ENCODE measurements around the gene TMEM30B.

Gene TMEM30B

DNA sequence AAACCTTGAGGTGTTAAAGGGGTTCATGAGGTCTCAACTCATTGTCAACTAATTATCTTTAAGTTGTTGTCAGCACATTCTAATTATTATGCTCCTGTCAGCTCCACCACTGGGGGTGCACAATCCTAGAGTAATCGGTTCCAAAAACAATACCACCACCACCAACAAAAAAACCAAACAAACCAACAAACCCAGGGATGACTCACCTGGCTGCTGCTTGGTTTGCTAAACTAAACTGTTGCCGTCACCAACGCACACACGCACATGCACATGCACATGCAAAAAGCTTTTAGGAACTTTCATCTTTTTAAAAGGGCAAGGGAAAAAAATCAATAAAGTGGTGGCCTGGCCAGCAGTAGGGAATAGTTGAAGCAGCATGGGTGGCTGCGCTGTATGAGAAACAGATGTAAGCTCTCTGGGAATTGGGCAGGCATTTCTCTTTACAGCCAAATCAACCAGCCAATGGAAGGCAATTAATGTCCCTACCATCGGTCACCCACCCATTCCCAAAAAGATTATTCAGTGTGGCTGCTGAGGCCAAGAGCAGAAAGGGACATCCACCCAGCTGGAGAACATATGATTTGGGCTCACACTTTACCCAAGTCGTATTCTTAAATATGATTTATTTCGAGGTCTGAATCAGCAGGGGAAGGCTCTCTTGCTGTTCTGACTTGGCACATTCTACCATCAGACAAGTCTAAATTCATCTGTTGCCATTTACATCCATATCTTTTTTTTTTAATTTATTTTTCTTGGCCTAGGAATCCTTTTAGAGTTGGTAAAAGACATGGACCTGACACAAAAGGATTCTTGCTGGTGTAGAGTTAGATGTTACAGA lies 20.0 kb downstream of the TMEM30B start (continued):
- TF ChIP-seq ZNF211 (tag by site-specific recombination; IDR thresholded peaks at IDR 0.05; ENCODE audit: low read depth) (no peak), ZNF416 (tag by site-specific recombination; IDR thresholded peaks at IDR 0.05) (no peak)

DNA sequence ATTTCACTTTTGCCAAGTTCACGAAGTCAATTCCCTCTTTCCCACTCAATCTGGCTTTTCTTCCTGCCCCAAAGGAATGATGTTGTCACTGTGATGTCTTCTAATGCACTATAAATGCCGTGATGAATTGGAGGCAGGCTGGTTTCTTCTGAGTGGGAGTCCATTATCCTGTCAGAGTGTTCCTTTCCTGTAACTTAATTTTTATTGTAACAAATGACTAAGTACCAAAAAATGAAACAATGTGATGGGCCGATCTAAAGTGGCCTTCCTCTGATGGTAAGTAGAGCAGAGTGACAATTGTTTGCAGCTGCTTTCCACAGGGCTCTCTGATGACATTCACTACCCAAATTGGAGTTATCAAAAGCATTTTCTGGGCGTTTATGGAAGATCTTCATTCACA lies 22.2 kb downstream of the TMEM30B start:
- Histone ChIP-seq H3K36me3 (ENCODE audit: control insufficient read depth in 2 of 2, insufficient read depth in 1 of 2, low read length in 2 of 2) (no peaks in the 10 kb centered on the region), H3K4me1 (ENCODE audit: control insufficient read depth, insufficient read depth, low read length) (peaks cover 26% of the 10 kb centered on the region), H3K9me3 (ENCODE audit: control insufficient read depth, insufficient read depth, low read depth, low read length) (no peaks in the 10 kb centered on the region), H3K27ac (ENCODE audit: extremely low read depth, low read depth, low read length) (no peak overlapping the region), H3K4me3 (ENCODE audit: low read depth, low read length) (no peak overlapping the region)
- ChIA-PET POLR2A (no interaction called here), CTCF (interaction anchor here (0.7 to 1.4 kb wide), 2 partner anchors 10 to 27 kb away, joined by 3 read pairs; no protein-coding TSS in a partner anchor)
- TF ChIP-seq ZNF560 (tag by site-specific recombination; IDR thresholded peaks at IDR 0.05; ENCODE audit: borderline replicate concordance) (no peak), ZNF214 (tag by site-specific recombination; IDR thresholded peaks at IDR 0.05; ENCODE audit: borderline replicate concordance) (no peak), ZNF658 (tag by site-specific recombination; IDR thresholded peaks at IDR 0.05) (no peak), ZNF366 (tag by site-specific recombination; conservative IDR thresholded peaks at IDR 0.05) (peak; percentile 37), ZNF292 (tag by site-specific recombination; IDR thresholded peaks at IDR 0.05; ENCODE audit: borderline replicate concordance, low read depth) (no peak), PRDM1 (tag by site-specific recombination; IDR thresholded peaks at IDR 0.05) (0 out of 2 replicates have a peak, but pooled peaks have one; percentile 6), ZFHX2 (tag by site-specific recombination; conservative IDR thresholded peaks at IDR 0.05) (peak; percentile 32), MEIS1 (CRISPR knock-in tag; IDR thresholded peaks at IDR 0.05; ENCODE audit: borderline replicate concordance) (no peak), WT1 (tag by site-specific recombination; IDR thresholded peaks at IDR 0.05) (no peak), ZNF404 (tag by site-specific recombination; IDR thresholded peaks at IDR 0.05) (no peak), MZF1 (tag by site-specific recombination; IDR thresholded peaks at IDR 0.05; ENCODE audit: borderline replicate concordance) (no peak), ZNF138 (tag by site-specific recombination; IDR thresholded peaks at IDR 0.05; ENCODE audit: borderline replicate concordance) (no peak), ZNF391 (tag by site-specific recombination; IDR thresholded peaks at IDR 0.05; ENCODE audit: borderline replicate concordance, low read depth) (no peak), IKZF3 (tag by site-specific recombination; IDR thresholded peaks at IDR 0.05) (no peak), ZNF112 (tag by site-specific recombination; IDR thresholded peaks at IDR 0.05) (no peak), ZNF37A (tag by site-specific recombination; IDR thresholded peaks at IDR 0.05) (no peak), ELK4 (IDR thresholded peaks at IDR 0.05; ENCODE audit: borderline replicate concordance, low read depth, low read length) (no peak)
- TF ChIP-seq, protein P1, sequence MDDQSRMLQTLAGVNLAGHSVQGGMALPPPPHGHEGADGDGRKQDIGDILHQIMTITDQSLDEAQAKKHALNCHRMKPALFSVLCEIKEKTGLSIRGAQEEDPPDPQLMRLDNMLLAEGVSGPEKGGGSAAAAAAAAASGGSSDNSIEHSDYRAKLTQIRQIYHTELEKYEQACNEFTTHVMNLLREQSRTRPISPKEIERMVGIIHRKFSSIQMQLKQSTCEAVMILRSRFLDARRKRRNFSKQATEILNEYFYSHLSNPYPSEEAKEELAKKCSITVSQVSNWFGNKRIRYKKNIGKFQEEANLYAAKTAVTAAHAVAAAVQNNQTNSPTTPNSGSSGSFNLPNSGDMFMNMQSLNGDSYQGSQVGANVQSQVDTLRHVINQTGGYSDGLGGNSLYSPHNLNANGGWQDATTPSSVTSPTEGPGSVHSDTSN (CRISPR knock-in tag; IDR thresholded peaks at IDR 0.05), result no peak
- TF ChIP-seq, protein P2, sequence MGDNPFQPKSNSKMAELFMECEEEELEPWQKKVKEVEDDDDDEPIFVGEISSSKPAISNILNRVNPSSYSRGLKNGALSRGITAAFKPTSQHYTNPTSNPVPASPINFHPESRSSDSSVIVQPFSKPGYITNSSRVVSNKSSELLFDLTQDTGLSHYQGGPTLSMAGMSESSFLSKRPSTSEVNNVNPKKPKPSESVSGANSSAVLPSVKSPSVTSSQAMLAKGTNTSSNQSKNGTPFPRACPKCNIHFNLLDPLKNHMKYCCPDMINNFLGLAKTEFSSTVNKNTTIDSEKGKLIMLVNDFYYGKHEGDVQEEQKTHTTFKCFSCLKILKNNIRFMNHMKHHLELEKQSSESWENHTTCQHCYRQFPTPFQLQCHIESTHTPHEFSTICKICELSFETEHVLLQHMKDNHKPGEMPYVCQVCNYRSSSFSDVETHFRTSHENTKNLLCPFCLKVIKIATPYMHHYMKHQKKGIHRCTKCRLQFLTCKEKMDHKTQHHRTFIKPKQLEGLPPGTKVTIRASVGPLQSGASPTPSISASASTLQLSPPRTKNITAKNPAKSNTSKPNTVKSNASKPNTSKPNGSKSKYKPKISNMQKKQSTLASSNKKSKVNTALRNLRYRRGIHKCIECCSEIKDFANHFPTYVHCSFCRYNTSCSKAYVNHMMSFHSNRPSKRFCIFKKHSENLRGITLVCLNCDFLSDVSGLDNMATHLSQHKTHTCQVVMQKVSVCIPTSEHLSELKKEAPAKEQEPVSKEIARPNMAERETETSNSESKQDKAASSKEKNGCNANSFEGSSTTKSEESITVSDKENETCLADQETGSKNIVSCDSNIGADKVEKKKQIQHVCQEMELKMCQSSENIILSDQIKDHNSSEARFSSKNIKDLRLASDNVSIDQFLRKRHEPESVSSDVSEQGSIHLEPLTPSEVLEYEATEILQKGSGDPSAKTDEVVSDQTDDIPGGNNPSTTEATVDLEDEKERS (tag by site-specific recombination; IDR thresholded peaks at IDR 0.05), result no peak
- TF ChIP-seq, protein P3, sequence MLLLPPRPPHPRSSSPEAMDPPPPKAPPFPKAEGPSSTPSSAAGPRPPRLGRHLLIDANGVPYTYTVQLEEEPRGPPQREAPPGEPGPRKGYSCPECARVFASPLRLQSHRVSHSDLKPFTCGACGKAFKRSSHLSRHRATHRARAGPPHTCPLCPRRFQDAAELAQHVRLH (tag by site-specific recombination; IDR thresholded peaks at IDR 0.05), result no peak
- TF ChIP-seq, protein P4, sequence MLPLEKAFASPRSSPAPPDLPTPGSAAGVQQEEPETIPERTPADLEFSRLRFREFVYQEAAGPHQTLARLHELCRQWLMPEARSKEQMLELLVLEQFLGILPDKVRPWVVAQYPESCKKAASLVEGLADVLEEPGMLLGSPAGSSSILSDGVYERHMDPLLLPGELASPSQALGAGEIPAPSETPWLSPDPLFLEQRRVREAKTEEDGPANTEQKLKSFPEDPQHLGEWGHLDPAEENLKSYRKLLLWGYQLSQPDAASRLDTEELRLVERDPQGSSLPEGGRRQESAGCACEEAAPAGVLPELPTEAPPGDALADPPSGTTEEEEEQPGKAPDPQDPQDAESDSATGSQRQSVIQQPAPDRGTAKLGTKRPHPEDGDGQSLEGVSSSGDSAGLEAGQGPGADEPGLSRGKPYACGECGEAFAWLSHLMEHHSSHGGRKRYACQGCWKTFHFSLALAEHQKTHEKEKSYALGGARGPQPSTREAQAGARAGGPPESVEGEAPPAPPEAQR (tag by site-specific recombination; IDR thresholded peaks at IDR 0.05), result no peak
- TF ChIP-seq, protein P5, sequence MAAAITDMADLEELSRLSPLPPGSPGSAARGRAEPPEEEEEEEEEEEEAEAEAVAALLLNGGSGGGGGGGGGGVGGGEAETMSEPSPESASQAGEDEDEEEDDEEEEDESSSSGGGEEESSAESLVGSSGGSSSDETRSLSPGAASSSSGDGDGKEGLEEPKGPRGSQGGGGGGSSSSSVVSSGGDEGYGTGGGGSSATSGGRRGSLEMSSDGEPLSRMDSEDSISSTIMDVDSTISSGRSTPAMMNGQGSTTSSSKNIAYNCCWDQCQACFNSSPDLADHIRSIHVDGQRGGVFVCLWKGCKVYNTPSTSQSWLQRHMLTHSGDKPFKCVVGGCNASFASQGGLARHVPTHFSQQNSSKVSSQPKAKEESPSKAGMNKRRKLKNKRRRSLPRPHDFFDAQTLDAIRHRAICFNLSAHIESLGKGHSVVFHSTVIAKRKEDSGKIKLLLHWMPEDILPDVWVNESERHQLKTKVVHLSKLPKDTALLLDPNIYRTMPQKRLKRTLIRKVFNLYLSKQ (tag by site-specific recombination; IDR thresholded peaks at IDR 0.05; ENCODE audit: borderline replicate concordance), result no peak
- TF ChIP-seq, protein P6, sequence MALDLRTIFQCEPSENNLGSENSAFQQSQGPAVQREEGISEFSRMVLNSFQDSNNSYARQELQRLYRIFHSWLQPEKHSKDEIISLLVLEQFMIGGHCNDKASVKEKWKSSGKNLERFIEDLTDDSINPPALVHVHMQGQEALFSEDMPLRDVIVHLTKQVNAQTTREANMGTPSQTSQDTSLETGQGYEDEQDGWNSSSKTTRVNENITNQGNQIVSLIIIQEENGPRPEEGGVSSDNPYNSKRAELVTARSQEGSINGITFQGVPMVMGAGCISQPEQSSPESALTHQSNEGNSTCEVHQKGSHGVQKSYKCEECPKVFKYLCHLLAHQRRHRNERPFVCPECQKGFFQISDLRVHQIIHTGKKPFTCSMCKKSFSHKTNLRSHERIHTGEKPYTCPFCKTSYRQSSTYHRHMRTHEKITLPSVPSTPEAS (tag by site-specific recombination; IDR thresholded peaks at IDR 0.05), result no peak
